HG02884 (cell line): Measurements from ENCODE around the gene AKR1E2.

Experiments
- ATAC-seq: cut with Tn5 transposase; IDR thresholded peaks from one replicate; pipeline ENCODE4 v1.9.1; 2021; ENCODE audit warnings: mild to moderate bottlenecking, moderate library complexity; ENCODE audit not compliant: unreplicated experiment

AKR1E2 gene

GRCh38 chr10:4843525-4844180 is 17.6 kb downstream of the AKR1E2 start:
- no peak for ATAC-seq

GRCh38 chr10:4844864-4845263 is 18.9 kb downstream of the AKR1E2 start:
- ATAC-seq: no peak

DNA sequence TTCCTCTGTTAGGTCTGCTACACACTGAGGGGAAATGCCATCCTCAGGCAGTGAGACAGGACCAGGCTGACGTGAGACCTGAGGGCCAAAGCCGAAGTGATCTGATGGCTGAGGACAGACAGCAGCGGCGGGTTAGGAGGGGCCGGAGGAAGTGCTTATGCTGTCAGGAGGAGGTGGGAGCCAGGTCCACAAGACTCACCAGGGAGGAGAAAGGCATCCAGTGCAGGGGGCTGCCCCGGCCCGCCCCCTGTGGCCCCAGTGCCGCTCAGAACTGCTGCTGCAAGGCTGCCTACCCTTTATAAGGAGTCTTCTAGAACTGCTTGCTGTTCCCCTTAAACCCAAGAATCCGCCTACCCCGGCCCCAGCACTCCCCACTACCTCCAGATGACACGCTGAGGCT is 19.8 kb downstream of the AKR1E2 start:
- no peak for ATAC-seq

DNA sequence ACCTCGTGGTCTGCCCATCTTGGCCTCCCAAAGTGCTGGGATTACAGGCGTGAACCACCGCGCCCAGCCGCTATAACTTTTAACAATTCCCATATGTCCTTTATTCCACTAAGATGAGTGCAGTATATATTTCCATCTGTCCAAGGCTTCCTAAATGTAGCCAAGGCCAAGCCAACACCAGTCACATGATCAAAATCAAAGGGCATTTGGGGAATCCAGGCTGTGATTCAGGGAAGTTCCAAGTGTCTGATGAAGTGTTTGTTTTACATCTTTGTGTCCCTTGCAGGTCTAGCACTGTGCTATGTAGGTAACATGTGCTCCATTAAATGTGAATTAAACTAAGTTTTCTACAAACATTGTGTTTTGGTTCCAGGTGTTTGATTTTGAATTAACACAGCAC is 20.8 kb downstream of the AKR1E2 start:
- ATAC-seq: no peak

DNA sequence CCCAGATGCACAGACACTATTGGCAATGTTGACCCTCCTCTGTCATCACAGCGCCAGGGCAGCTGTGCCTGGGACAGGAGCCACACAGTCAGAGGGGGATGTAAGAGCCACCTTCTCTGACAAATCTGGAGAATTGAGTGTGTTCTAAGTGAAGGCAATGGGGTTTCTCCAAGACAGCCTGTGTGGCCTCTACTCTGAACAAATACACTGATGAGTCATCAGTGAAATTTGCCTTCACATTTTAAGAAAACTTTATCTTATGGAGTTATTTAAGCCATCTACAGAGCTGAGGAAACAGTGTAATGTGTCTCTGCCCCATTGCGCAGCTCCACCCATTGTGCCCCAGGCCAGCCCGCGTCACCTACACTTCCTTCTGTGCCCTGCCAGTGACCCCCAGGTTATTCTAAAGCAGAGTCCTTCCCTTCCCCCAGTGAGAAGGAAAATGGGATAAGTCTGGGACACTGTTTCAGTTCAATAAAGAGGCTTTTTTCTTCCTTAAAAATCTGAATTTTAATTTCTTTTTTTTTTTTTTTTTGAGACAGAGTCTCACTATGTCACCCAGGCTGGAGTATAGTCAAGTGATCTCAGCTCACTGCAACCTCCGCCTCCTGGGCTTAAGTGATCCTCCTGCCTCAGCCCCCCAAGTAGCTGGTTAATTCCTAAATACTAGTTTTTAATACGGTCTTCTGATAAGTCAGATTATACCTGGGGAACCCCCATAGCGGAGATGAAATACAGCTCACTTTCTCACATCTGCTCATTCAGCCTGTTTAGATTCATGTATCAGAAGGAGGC is 21.8 kb downstream of the AKR1E2 start:
- no peak for ATAC-seq

GRCh38 chr10:4848356-4849041 is 22.5 kb downstream of the AKR1E2 start:
- ATAC-seq: no peak

- ATAC-seq: no peak
These were observed 23.0 kb downstream of the AKR1E2 start for GRCh38 chr10:4849042-4849402.

GRCh38 chr10:4849555-4850242 is 23.7 kb downstream of the AKR1E2 start:
- peak; percentile 86 for ATAC-seq

GRCh38 chr10:4850397-4850796 is 24.4 kb downstream of the AKR1E2 start:
- ATAC-seq: no peak

GRCh38 chr10:4851176-4851575 is 25.2 kb downstream of the AKR1E2 start:
- ATAC-seq: no peak

- no peak for ATAC-seq
These were observed 25.8 kb downstream of the AKR1E2 start for GRCh38 chr10:4851846-4852245.

- ATAC-seq: no peak
These were observed 40.1 kb downstream of the AKR1E2 start for GRCh38 chr10:4865945-4866661.

GRCh38 chr10:4867109-4867519 is 41.1 kb downstream of the AKR1E2 start:
- ATAC-seq: no peak

- no peak for ATAC-seq
These were observed 41.7 kb downstream of the AKR1E2 start for GRCh38 chr10:4867520-4868356.

GRCh38 chr10:4868357-4868657 is 42.3 kb downstream of the AKR1E2 start:
- no peak for ATAC-seq

DNA sequence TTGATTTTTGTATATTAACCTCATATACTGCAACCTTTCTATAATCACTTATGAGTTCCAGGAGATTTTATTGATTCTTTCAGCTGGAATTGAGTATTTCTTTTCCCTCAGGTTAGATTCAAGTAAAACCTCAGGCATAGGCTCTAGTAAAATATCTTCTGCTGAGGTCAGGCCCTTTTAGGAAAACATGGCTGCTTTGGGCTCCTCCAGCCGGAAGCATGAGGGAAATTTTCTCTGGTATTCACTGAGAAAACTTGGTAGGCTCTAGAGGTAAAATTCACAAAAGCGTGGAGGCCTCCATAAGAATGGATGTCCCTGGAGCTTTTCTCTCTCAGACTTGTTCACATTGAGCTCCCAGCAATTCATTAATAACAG is 56.7 kb downstream of the AKR1E2 start:
- ATAC-seq: no peak

- no peak for ATAC-seq
These were observed 57.2 kb downstream of the AKR1E2 start for GRCh38 chr10:4883079-4883739.

DNA sequence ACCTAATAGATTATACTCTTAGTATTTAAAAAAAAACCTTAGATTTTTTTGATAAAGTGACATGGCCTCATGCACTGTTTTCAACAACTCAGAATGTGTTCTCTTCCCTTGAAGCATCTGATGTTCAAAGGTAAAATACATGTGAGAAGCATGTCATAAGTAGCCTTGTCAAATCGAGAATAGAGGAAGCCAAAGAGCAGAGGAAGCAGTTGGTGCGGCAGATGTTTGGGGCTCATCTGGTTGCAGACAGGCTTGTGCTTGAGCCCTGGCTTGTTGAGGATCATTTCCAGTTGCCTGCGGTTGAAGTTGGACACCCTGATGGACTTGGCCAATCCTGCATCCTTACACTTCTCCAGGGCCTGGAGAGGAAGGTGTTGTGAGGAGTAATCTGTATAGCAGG is 59.2 kb downstream of the AKR1E2 start:
- ATAC-seq: no peak

DNA sequence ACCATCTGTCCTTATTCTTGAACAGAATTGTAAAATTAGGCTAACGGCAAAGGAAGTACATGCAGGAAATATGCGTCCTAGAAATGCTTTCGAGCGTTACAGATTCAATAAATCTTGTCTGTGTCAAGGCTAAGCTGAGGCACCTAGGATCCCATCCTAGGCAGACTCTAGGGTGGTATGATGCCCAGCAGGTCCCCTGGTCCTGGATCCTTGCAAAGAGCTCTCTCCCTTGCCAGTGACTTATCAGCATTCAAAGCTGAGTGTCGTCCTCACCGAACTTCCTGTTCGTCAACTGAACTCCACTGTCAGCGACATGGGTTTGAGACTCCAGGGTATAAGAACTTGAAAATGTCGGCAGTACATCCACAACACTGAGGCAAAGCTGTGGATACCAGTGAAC is 61.5 kb downstream of the AKR1E2 start:
- no peak for ATAC-seq

DNA sequence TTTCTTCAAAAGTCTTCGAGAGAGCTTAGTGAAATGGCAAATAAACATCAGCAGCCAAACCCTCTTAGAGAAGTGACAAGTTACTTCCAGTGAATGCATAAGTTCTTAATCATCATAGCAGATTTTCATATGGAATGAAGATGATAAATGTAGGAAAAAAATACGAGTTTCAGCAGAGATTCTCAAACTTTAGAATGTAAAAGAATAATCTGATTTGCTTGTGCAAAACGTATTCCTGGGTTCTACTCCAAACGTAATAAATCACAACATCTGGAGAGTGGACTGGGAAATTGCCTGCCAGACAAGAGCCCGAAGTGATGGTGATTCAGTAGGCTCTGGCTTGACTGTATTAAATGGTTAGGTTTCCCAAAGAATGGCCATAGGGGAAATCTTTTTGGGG is 62.2 kb downstream of the AKR1E2 start:
- ATAC-seq: no peak
